ENCODE data around the gene RNF5.

DNA sequence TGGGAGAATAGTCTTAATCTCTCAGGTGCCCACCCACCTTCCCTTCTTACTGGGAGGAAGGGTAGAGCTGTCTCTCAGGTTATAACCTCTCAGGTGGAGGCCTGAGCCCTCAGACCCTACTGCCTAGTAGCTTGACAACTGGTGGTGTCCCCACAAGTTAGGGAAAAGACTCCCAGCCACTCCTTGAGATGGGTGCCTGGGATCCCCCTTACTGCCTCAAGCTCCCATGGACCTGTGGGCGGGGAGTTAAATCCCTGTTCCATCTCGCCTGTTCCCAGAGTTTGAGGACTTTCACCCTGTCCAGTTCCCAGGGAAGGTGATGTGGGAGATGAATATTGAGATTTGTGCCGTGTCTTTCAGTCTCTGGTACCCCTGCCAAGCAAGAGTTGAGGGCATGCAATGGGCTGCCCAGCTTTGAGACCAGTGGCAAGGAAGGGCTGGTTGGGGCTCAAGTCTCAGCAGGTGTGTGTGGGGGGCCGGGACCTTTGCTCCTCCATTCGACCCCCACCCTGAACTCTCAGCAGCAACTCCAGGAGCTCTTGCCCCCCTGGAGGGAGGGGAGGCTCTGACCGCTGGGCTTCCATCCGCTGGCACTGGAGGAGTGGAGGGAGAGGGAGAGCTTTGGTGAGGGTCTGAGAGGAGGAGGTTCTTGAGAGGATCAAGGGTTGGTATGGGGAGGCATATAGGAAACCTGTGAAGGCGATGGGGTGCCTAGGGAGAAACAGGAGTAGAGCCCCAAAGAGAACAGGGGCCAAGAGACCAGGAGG lies 12.9 kb downstream of the RNF5 start:
- TF ChIP-seq, protein P1, sequence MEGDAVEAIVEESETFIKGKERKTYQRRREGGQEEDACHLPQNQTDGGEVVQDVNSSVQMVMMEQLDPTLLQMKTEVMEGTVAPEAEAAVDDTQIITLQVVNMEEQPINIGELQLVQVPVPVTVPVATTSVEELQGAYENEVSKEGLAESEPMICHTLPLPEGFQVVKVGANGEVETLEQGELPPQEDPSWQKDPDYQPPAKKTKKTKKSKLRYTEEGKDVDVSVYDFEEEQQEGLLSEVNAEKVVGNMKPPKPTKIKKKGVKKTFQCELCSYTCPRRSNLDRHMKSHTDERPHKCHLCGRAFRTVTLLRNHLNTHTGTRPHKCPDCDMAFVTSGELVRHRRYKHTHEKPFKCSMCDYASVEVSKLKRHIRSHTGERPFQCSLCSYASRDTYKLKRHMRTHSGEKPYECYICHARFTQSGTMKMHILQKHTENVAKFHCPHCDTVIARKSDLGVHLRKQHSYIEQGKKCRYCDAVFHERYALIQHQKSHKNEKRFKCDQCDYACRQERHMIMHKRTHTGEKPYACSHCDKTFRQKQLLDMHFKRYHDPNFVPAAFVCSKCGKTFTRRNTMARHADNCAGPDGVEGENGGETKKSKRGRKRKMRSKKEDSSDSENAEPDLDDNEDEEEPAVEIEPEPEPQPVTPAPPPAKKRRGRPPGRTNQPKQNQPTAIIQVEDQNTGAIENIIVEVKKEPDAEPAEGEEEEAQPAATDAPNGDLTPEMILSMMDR (IDR thresholded peaks at IDR 0.05; ENCODE audit: low read length), result no peak
- no peak for TF ChIP-seq EZH2 (IDR thresholded peaks at IDR 0.05; ENCODE audit: borderline replicate concordance, low read length)
